HG03135 (cell line): ENCODE measurements around the gene SYT13.

Experiments
- ATAC-seq: cut with Tn5 transposase; IDR thresholded peaks from one replicate; pipeline ENCODE4 v1.9.1; 2021; ENCODE audit warnings: mild to moderate bottlenecking, moderate library complexity; ENCODE audit not compliant: unreplicated experiment

The SYT13 gene

GRCh38 chr11:45275828-45276227 lies 10.3 kb downstream of the SYT13 start:
- ATAC-seq = no peak

GRCh38 chr11:45274206-45274605 lies 11.9 kb downstream of the SYT13 start:
- no peak for ATAC-seq

- ATAC-seq = no peak
Measured at GRCh38 chr11:45273509-45273908, 12.6 kb downstream of the SYT13 start.

GRCh38 chr11:45272701-45273100 lies 13.4 kb downstream of the SYT13 start:
- ATAC-seq = no peak

- ATAC-seq = no peak
Measured at GRCh38 chr11:45270946-45271716, 15.0 kb downstream of the SYT13 start.

- no peak for ATAC-seq
Measured at GRCh38 chr11:45269678-45270077, 16.5 kb downstream of the SYT13 start.

GRCh38 chr11:45267652-45268299 lies 18.4 kb downstream of the SYT13 start:
- no peak for ATAC-seq

GRCh38 chr11:45267052-45267451 lies 19.1 kb downstream of the SYT13 start:
- ATAC-seq = no peak

- ATAC-seq = no peak
Measured at GRCh38 chr11:45266676-45267020, 19.5 kb downstream of the SYT13 start.

GRCh38 chr11:45265969-45266675 lies 20.0 kb downstream of the SYT13 start:
- no peak for ATAC-seq

- no peak for ATAC-seq
Measured at GRCh38 chr11:45264839-45265515, 21.2 kb downstream of the SYT13 start.

GRCh38 chr11:45263773-45264172 lies 22.4 kb downstream of the SYT13 start:
- no peak for ATAC-seq

GRCh38 chr11:45262900-45263299 lies 23.2 kb downstream of the SYT13 start:
- no peak for ATAC-seq

GRCh38 chr11:45260071-45260470 lies 26.1 kb downstream of the SYT13 start:
- no peak for ATAC-seq

- ATAC-seq = no peak
Measured at GRCh38 chr11:45259592-45259991, 26.5 kb downstream of the SYT13 start.

- ATAC-seq = no peak
Measured at GRCh38 chr11:45258982-45259530, 27.1 kb downstream of the SYT13 start.

GRCh38 chr11:45254070-45254469 lies 32.1 kb downstream of the SYT13 start:
- no peak for ATAC-seq

GRCh38 chr11:45253640-45254039 lies 32.5 kb downstream of the SYT13 start:
- no peak for ATAC-seq

GRCh38 chr11:45252877-45253276 lies 33.3 kb downstream of the SYT13 start:
- ATAC-seq = no peak

- no peak for ATAC-seq
Measured at GRCh38 chr11:45252134-45252856, 33.8 kb downstream of the SYT13 start.
